Measurements from ENCODE around the gene FBXO48.

FBXO48 gene

DNA sequence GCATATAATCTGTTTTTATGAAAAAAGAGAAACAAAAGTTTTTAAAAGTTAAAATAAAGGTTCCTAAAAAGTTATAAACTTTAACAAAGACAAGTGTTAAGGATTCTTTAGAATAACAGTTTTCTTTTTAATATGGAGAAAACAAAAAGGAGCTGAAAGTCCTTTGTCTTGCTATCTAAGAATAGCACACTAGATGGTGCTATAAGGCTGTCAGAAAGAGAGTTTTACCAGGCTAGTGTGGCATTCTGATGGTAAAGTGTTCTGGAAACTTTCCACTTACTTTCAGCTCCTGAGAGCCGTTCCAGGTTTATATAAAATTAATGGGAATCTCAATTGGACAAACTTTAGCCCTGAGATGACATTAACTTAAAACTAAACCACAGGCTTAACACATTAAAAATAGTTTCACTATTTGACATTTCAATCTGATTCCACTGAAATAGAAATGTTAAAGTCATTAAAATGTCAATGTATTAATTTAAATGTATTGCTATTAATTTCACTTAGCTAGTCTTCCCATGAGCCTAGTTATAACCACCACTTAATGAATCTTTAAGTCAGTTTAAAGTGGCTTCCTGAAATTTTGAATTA lies 3.7 kb downstream of the FBXO48 start:
- TF ChIP-seq CTCF (conservative IDR thresholded peaks at IDR 0.05) (peak; percentile 66), ZFX (IDR thresholded peaks at IDR 0.05) (no peak)
- H3K27ac ChIP-seq = no peak overlapping the region

- no peak overlapping the region for H3K27ac ChIP-seq
- TF ChIP-seq ZFX (IDR thresholded peaks at IDR 0.05) (no peak), CTCF (conservative IDR thresholded peaks at IDR 0.05) (no peak)
These were observed 8.1 kb downstream of the FBXO48 start for GRCh38 chr2:68458981-68459380.

DNA sequence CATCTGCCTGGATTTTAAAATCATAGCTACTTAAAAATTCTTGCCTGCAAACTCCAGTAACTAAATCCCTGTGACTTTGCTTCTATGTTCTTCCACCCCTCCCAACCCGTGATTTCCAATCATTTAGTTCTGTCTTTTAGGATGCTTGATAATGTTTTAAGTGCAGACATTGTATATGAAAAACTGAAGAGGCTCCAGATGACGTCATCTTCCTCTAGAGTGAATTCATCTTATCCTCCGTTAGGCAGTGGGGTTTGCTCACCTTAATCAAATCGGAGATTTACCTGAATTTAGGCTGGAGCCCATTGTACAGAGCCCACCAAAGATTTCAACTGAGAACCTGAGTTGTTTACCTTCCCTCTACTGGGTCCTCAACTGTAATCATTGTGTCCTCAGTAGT lies 10.9 kb downstream of the FBXO48 start:
- TF ChIP-seq CTCF (conservative IDR thresholded peaks at IDR 0.05) (no peak), ZFX (IDR thresholded peaks at IDR 0.05) (no peak)
- no peak overlapping the region for H3K27ac ChIP-seq

DNA sequence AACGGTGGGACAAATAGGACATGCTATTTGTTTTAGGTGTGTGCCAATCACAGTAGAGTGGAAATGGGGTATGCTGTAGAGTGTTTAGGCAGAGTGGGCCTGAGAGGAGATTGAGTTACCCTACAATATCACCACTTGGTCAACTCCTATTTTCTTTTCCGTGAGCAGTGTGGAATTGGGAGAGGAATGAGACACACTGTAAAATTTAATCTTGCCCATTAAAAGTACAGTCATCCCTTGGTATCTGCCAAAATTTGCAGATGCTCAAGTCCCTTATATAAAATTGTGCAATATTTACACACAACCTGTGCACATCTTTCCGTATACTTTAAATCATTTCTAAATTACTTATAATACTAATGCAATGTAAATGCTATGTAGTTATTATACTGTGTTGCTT lies 12.4 kb downstream of the FBXO48 start:
- no peak overlapping the region for H3K27ac ChIP-seq
- TF ChIP-seq CTCF (conservative IDR thresholded peaks at IDR 0.05) (no peak), ZFX (IDR thresholded peaks at IDR 0.05) (no peak)

DNA sequence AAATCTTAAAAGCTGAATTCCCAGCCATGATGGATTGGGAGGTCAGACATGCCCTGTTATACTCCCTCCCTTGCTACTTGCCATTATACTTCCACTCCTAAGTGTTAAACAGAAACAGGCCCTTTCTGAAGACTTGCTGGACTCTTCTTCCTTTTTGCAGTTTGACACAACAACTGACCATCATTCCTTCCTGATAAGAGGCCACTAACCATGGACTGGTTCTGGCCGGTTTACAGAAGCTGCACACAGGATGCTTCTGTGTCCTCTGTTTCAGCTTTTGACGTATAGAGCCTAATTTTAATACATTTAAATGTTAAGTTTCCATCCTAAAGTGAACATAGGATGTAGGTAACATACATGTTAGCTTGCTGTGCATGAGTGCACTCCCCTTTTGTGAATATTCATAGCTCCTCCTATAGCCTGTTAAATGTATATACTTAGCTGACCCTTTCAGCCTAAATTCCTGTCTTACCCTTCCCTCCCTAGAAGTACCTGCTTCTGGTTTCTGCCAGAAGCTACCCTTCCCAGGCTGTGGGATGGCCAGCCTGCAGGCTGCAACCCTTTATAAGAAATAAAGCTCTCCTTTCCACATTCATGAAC lies 13.2 kb downstream of the FBXO48 start:
- no peak for TF ChIP-seq CTCF (conservative IDR thresholded peaks at IDR 0.05)
- TF ChIP-seq ZFX (IDR thresholded peaks at IDR 0.05) = no peak
- H3K27ac ChIP-seq = no peak overlapping the region

DNA sequence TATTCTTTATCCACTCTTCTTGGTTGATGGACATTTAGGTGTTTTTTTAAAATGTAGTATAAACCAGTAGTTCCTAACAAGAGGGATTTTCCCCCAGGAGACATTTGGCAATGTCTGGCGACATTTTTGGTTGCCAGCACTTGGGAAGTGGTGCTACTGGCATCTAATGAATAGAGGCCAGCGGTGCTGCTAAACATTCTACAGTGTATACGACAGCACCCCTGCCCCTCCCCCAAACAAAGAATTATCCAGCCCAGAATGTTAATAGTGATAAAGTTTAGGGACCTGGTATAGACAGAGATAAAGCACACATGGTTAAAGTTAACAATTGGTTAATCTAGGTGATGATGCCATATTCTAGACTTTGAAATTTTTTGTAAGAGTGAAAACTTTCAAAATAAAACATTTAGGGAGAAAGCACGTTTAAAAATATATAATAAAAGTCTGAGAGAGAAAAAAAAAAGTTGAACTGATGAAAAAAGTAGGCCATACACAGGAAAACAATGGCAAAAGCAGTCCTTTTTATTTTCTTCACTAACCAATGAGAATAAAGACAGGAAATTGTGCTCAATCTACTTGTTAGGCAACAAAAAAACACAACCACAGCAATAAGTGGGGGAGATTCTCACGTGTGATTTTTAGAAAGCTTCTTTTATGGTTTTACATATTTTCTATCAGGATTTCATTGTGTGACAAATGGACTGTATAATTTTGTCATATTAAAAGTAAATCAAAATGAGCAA lies 14.8 kb downstream of the FBXO48 start:
- no peak overlapping the region for H3K27ac ChIP-seq
- no peak for TF ChIP-seq CTCF (conservative IDR thresholded peaks at IDR 0.05)
- no peak for TF ChIP-seq ZFX (IDR thresholded peaks at IDR 0.05)

Data from C4-2B (cell line).